Measurements from ENCODE around the gene RFX1.

Gene RFX1

GRCh38 chr19:13977803-13978202 is 28.3 kb downstream of the RFX1 start:
- TF ChIP-seq CTCF (IDR thresholded peaks at IDR 0.05; ENCODE audit: low read depth, low read length, poor library complexity, severe bottlenecking) (no peak), EZH2phosphoT487 (IDR thresholded peaks at IDR 0.05; ENCODE audit: borderline replicate concordance, low read length) (no peak)
- Histone ChIP-seq H3K4me1 (ENCODE audit: control insufficient read depth, low read length) (peaks cover 24% of the 10 kb centered on the region), H3K36me3 (ENCODE audit: control insufficient read depth, low read length) (peaks cover 11% of the 10 kb centered on the region; the same call in 1 of the 2 replicates), H3K4me3 (ENCODE audit: low read length) (no peak overlapping the region), H4K20me1 (ENCODE audit: control insufficient read depth, insufficient read depth, low read depth, low read length) (no peaks in the 10 kb centered on the region), H3F3A (ENCODE audit: control insufficient read depth, insufficient read depth) (no peaks in the 10 kb centered on the region), H3K27me3 (ENCODE audit: control insufficient read depth, low read length) (no peaks in the 10 kb centered on the region), H3K4me2 (ENCODE audit: low read length) (no peak overlapping the region), H3K9me3 (ENCODE audit: control insufficient read depth, insufficient read depth, low read length) (no peaks in the 10 kb centered on the region), H3K79me2 (ENCODE audit: control insufficient read depth, low read length) (no peaks in the 10 kb centered on the region), H3K9me2 (replicated peaks; ENCODE audit: control insufficient read depth, low read length) (no peaks in the 10 kb centered on the region), H3K27ac (ENCODE audit: low read depth, low read length) (no peak overlapping the region)

- Histone ChIP-seq H4K20me1 (ENCODE audit: control insufficient read depth, insufficient read depth, low read depth, low read length) (no peaks in the 10 kb centered on the region), H3K4me3 (ENCODE audit: low read length) (no peak overlapping the region), H3K27me3 (ENCODE audit: control insufficient read depth, low read length) (no peaks in the 10 kb centered on the region), H3K79me2 (ENCODE audit: control insufficient read depth, low read length) (no peaks in the 10 kb centered on the region), H3K27ac (ENCODE audit: low read depth, low read length) (no peak overlapping the region), H3K4me1 (ENCODE audit: control insufficient read depth, low read length) (peaks cover 11% of the 10 kb centered on the region), H3K9me2 (replicated peaks; ENCODE audit: control insufficient read depth, low read length) (no peaks in the 10 kb centered on the region), H3K4me2 (ENCODE audit: low read length) (no peak overlapping the region), H3K36me3 (ENCODE audit: control insufficient read depth, low read length) (peaks cover 5% of the 10 kb centered on the region; the same call in 1 of the 2 replicates), H3F3A (ENCODE audit: control insufficient read depth, insufficient read depth) (no peaks in the 10 kb centered on the region), H3K9me3 (ENCODE audit: control insufficient read depth, insufficient read depth, low read length) (no peaks in the 10 kb centered on the region)
- no peak for TF ChIP-seq CTCF (IDR thresholded peaks at IDR 0.05; ENCODE audit: low read depth, low read length, poor library complexity, severe bottlenecking)
- no peak for TF ChIP-seq EZH2phosphoT487 (IDR thresholded peaks at IDR 0.05; ENCODE audit: borderline replicate concordance, low read length)
Measured at GRCh38 chr19:13976446-13976845, 29.7 kb downstream of the RFX1 start.

- H3K27me3 ChIP-seq (ENCODE audit: control insufficient read depth, low read length): no peaks in the 10 kb centered on the region
- no peak overlapping the region for H3K4me2 ChIP-seq (ENCODE audit: low read length)
- TF ChIP-seq CTCF (IDR thresholded peaks at IDR 0.05; ENCODE audit: low read depth, low read length, poor library complexity, severe bottlenecking) (no peak), EZH2phosphoT487 (IDR thresholded peaks at IDR 0.05; ENCODE audit: borderline replicate concordance, low read length) (no peak)
Measured at GRCh38 chr19:13975870-13976269, 30.2 kb downstream of the RFX1 start.

More at GRCh38 chr19:13975870-13976269, 30.2 kb downstream of the RFX1 start:
- Histone ChIP-seq H3K4me1 (ENCODE audit: control insufficient read depth, low read length) (peaks cover 10% of the 10 kb centered on the region), H3K9me2 (replicated peaks; ENCODE audit: control insufficient read depth, low read length) (no peaks in the 10 kb centered on the region), H3K4me3 (ENCODE audit: low read length) (no peak overlapping the region), H3K9me3 (ENCODE audit: control insufficient read depth, insufficient read depth, low read length) (no peaks in the 10 kb centered on the region), H3F3A (ENCODE audit: control insufficient read depth, insufficient read depth) (no peaks in the 10 kb centered on the region), H3K27ac (ENCODE audit: low read depth, low read length) (no peak overlapping the region), H3K36me3 (ENCODE audit: control insufficient read depth, low read length) (peaks cover 5% of the 10 kb centered on the region; the same call in 1 of the 2 replicates), H4K20me1 (ENCODE audit: control insufficient read depth, insufficient read depth, low read depth, low read length) (no peaks in the 10 kb centered on the region), H3K79me2 (ENCODE audit: control insufficient read depth, low read length) (no peaks in the 10 kb centered on the region)

Measured in DOHH2 (cell line).